ENCODE data around the gene VN1R5. TPM values are rescaled to one million over a fixed set of nuclear protein-coding genes. Genes with fewer than 3 reads are reported as not detected.

Gene VN1R5
- total RNA-seq, 1 experiment from 2014 or later, result not detected

- Histone ChIP-seq H2BK20ac (ENCODE audit: low read depth, low read length, poor library complexity, severe bottlenecking) (no peak overlapping the region), H3K23ac (ENCODE audit: insufficient read length, low read depth, low read length) (no peak overlapping the region), H3K9me3 (ENCODE audit: control insufficient read depth, low read depth, low read length) (no peaks in the 10 kb centered on the region), H2BK12ac (ENCODE audit: insufficient read length, low read depth, low read length) (no peak overlapping the region), H3K4me1 (ENCODE audit: insufficient read depth, low read length) (no peaks in the 10 kb centered on the region), H4K8ac (replicated peaks; ENCODE audit: insufficient read length, low read depth, low read length) (no peak overlapping the region), H3K14ac (ENCODE audit: insufficient read depth, low read length) (no peak overlapping the region), H2AK5ac (ENCODE audit: insufficient read length, low read length) (no peak overlapping the region), H3K56ac (ENCODE audit: insufficient read length, low read depth, low read length) (no peak overlapping the region), H2BK5ac (ENCODE audit: insufficient read length, low read length) (no peak overlapping the region), H3T11ph (ENCODE audit: low read length) (no peak overlapping the region), H3K9ac (ENCODE audit: extremely low read depth, insufficient read length, low read length) (no peak overlapping the region), H3K4me2 (ENCODE audit: insufficient read depth, insufficient read length, low read length) (no peak overlapping the region), H4K91ac (ENCODE audit: insufficient read length, low read depth, low read length) (no peak overlapping the region), H3K23me2 (ENCODE audit: insufficient read length, low read depth, low read length, poor library complexity, severe bottlenecking) (no peaks in the 10 kb centered on the region), H3K27me3 (ENCODE audit: insufficient read depth, low read length) (no peaks in the 10 kb centered on the region), H3K79me1 (ENCODE audit: insufficient read depth, low read depth, low read length, poor library complexity, severe bottlenecking) (no peaks in the 10 kb centered on the region), H3K27ac (ENCODE audit: insufficient read length, low read depth, low read length) (no peak overlapping the region), H3K79me2 (ENCODE audit: insufficient read depth, low read length) (no peaks in the 10 kb centered on the region), H2BK15ac (ENCODE audit: low read depth, low read length) (no peak overlapping the region), H4K20me1 (ENCODE audit: control insufficient read depth, insufficient read depth, insufficient read length) (no peaks in the 10 kb centered on the region), H2AFZ (ENCODE audit: low read length) (no peak overlapping the region), H4K5ac (ENCODE audit: insufficient read length, low read depth, low read length) (no peak overlapping the region), H3K4ac (ENCODE audit: low read depth, low read length) (no peak overlapping the region), H3K18ac (ENCODE audit: insufficient read length, low read depth, low read length) (no peak overlapping the region), H2BK120ac (ENCODE audit: low read depth, low read length, poor library complexity, severe bottlenecking) (no peak overlapping the region)
- Mint-ChIP-seq H3K4me1 (no peaks in the 10 kb centered on the region), H3K36me3 (ENCODE audit: insufficient read depth in 1 of 3, low read depth in 3 of 3) (peaks cover 0 to 4% (median 0%) of the 10 kb centered on the region in 3 experiments; a peak in 1 of 7 replicates), H3K27me3 (ENCODE audit: low read depth) (no peaks in the 10 kb centered on the region; the same call in 1 of the 2 replicates), H3K27ac (no peak overlapping the region), H3K4me3 (no peak overlapping the region), H3K9me3 (peaks cover 0 to 5% of the 10 kb centered on the region in 2 experiments; a peak in 2 of 5 replicates)
- no peak for DNase-seq
- TF ChIP-seq CTCF (conservative IDR thresholded peaks at IDR 0.05), result no peak
- no CpG with 5 or more reads among the region's 2 CpGs for WGBS (ENCODE audit: extremely low coverage, insufficient read length, low lambda C conversion rate)
Observed at GRCh38 chr1:247241691-247242090, 14.2 kb upstream of the VN1R5 start.
